Sigmoid colon (tissue), 7 donors: ENCODE measurements around the gene ELMO3. TPM values are rescaled to one million over a fixed set of nuclear protein-coding genes. Genes with fewer than 3 reads are reported as not detected.
A peak's percentile ranks its signal among the peaks of the same experiment; 100 is the strongest.

Experiments
- DNase-seq: peaks from one replicate; pipeline ENCODE4 v3.0.0-alpha.2; 2019
- H3K27ac ChIP-seq, 4 donors: fragments of 200-600 bp; sonication (generic); one replicate each; pipeline ENCODE4 v1.5.1; 2016 to 2019; ENCODE audit warnings: mild to moderate bottlenecking in 1 of 4
- H3K27me3 ChIP-seq, 3 donors: fragments of 200-600 bp; sonication (generic); one replicate each; pipeline ENCODE4 v1.5.1; 2019; ENCODE audit warnings: mild to moderate bottlenecking in 1 of 3
- H3K36me3 ChIP-seq, 4 donors: fragments of 200-600 bp; sonication (generic); one replicate each; pipeline ENCODE4 v1.5.1; 2016 to 2019
- H3K4me1 ChIP-seq, 4 donors: fragments of 200-600 bp; sonication (generic); one replicate each; pipeline ENCODE4 v1.5.1; 2017 to 2019
- H3K4me3 ChIP-seq, 4 donors: fragments of 200-600 bp; sonication (generic); one replicate each; pipeline ENCODE4 v1.5.1; 2017 to 2019; ENCODE audit warnings: mild to moderate bottlenecking in 2 of 4, moderate library complexity in 1 of 4
- H3K9me3 ChIP-seq, 4 donors: fragments of 200-600 bp in 3 of 4; sonication (generic) in 3 of 4; one replicate each; pipeline versions ENCODE4 v1.5.1 to v1.6.1; 2013 to 2019
- EP300 ChIP-seq, 4 donors: sonication (generic); formaldehyde crosslinking; IDR thresholded peaks; one replicate each; pipeline ENCODE4 v1.6.1; 2017; ENCODE audit warnings: antibody characterized with exemption in 4 of 4
- POLR2A ChIP-seq, 2 donors: fragments of 450-650 bp; IDR thresholded peaks; one replicate each; pipeline ENCODE4 v1.6.1; 2016; ENCODE audit warnings: antibody characterized with exemption in 2 of 2, mild to moderate bottlenecking in 2 of 2, moderate library complexity in 2 of 2
- POLR2AphosphoS5 ChIP-seq, 4 donors: sonication (generic); formaldehyde crosslinking; IDR thresholded peaks; one replicate each; pipeline ENCODE4 v1.6.1; 2017; ENCODE audit warnings: antibody characterized with exemption in 4 of 4
- WGBS, 2 donors: extraction: QIAGEN DNeasy Blood & Tissue Kit; methylation state at CpG; one replicate each; pipeline ENCODE4 v1.1.7; 2013; 5-methylcytosine and 5-hydroxymethylcytosine counted together
- intact Hi-C: fragments of 100-400 bp; cut with DNase I; formaldehyde crosslinking; loops from one replicate; pipeline ENCODE4 v1.15.1; 2023
- polyA plus RNA-seq, 3 donors: library from polyadenylated mRNA; stranded (reverse); fragments of 200-250 nt; gene quantifications; one replicate each; pipeline ENCODE4 v1.2.3, GENCODE V29; 2013
- total RNA-seq, 4 donors: library from RNA; depleted of rRNA; stranded (reverse); fragments of >200 nt; gene quantifications; one replicate each; pipeline ENCODE4 v1.1.0, GENCODE V29; 2016
- TF ChIP-seq, protein P1 (sequence below), 4 experiments: fragments of 450-650 bp in 3 of 4; fragments of 200-600 bp in 1 of 4; IDR thresholded peaks; one replicate each; pipeline ENCODE4 v1.5.1; 2016 to 2019; ENCODE audit warnings: antibody characterized with exemption in 4 of 4, mild to moderate bottlenecking in 3 of 4, moderate library complexity in 2 of 4
- donor health status: healthy with polysubstance abuse.
- donor health status: Bipolar disorder and iron deficiency.
- donor health status: healthy.

ELMO3 gene
- total and polyA plus RNA-seq, 7 donors, result 0.14 to 41.8 (median 1.7) TPM

DNA sequence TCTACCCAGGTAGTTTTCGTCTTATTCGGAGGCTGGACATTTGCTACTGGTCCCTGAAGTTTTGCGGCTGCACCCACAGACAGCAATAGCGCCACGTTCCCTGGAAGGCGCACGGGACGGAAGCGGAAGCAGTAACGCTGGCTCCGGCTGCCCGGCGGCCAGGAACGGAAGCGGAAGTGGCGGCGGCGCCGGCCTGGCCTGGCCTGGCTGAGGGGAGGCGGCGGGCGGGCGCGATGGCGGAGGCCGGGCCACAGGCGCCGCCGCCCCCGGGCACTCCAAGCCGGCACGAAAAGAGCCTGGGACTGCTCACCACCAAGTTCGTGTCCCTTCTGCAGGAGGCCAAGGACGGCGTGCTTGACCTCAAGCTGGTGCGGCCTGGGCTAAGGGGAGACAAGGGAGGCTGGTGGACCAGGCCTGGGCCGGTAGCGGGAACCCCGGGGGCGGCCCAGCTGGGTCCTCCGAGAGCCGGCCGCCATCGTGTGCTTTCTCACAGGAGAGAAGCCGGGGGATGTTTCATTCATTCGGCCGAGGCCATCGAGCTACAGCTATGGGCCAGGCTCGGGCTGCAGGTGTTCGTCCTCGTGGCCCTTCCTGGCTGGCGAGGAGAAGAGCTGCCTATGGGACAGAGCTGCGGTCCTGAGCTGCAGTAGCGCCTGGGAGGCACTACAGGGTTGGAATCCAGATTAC, 6.8 kb upstream of the ELMO3 start, which contains the start of gene E2F4:
E2F4 (plus strand) TSS at position 161 of the 687 bp plus-strand sequence; CDS start at position 234, 73 bp downstream.
- H3K27ac ChIP-seq, result peak within 1 kb of the TSS; percentile 72 to 79 (median 78)
- DNase-seq, result peak; percentile 94
- peaks cover 1 to 27% (median 25%) of the 10 kb centered on the region in 4 donors for H3K4me1 ChIP-seq
- peaks cover 28 to 40% (median 30%) of the 10 kb centered on the region in 4 donors for H3K36me3 ChIP-seq
- 0% methylated on average over 54 of the region's 54 CpGs for WGBS, 2 donors
- intact Hi-C loops, result loop anchor here (2.0 kb wide), 1 partner anchor 35 kb away; the partner anchor contains the start of gene TMEM208
- TF ChIP-seq POLR2A (IDR thresholded peaks at IDR 0.05) (no peak), EP300 (IDR thresholded peaks at IDR 0.05) (peak in 1 of 4 donors; percentile 33), POLR2AphosphoS5 (IDR thresholded peaks at IDR 0.05) (peak; percentile 42 to 85 (median 81))
- no peaks in the 10 kb centered on the region for H3K9me3 ChIP-seq
- H3K27me3 ChIP-seq, result no peaks in the 10 kb centered on the region
- peak within 1 kb of the TSS; percentile 83 to 93 (median 92) for H3K4me3 ChIP-seq

DNA sequence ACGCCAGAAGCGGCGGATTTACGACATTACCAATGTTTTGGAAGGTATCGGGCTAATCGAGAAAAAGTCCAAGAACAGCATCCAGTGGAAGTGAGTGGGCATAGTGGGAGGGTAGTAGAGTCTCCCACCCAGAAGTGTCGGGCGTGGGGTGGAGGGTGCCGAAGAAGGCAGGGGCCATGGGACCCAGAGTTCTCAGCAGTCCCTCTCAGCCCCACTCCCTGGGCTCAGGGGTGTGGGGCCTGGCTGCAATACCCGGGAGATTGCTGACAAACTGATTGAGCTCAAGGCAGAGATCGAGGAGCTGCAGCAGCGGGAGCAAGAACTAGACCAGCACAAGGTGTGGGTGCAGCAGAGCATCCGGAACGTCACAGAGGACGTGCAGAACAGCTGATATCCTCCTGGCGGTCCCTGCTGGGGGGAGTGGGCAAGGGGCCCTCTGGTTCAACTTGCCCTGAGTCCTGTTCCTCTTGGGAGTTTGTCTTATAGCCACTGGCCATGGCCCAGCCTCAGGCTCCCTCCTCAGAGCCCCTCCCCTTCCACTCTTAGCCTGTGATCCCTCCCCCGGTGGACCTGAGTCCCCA, 6.1 kb upstream of the ELMO3 start:
- WGBS, 2 donors, result 13 to 30% methylated on average over 17 of the region's 17 CpGs
- peaks cover 1 to 27% (median 25%) of the 10 kb centered on the region in 4 donors for H3K4me1 ChIP-seq
- peaks cover 33 to 47% (median 37%) of the 10 kb centered on the region in 4 donors for H3K36me3 ChIP-seq
- DNase-seq, result no peak
- peak overlapping the region; percentile 83 to 93 (median 92) for H3K4me3 ChIP-seq
- intact Hi-C loops, result loop anchor here (2.0 kb wide), 1 partner anchor 34 kb away; the partner anchor contains the start of gene TMEM208
- H3K27me3 ChIP-seq, result no peaks in the 10 kb centered on the region
- no peak for TF ChIP-seq POLR2AphosphoS5 (IDR thresholded peaks at IDR 0.05)
- TF ChIP-seq POLR2A (IDR thresholded peaks at IDR 0.05), result no peak
- TF ChIP-seq, protein P1, sequence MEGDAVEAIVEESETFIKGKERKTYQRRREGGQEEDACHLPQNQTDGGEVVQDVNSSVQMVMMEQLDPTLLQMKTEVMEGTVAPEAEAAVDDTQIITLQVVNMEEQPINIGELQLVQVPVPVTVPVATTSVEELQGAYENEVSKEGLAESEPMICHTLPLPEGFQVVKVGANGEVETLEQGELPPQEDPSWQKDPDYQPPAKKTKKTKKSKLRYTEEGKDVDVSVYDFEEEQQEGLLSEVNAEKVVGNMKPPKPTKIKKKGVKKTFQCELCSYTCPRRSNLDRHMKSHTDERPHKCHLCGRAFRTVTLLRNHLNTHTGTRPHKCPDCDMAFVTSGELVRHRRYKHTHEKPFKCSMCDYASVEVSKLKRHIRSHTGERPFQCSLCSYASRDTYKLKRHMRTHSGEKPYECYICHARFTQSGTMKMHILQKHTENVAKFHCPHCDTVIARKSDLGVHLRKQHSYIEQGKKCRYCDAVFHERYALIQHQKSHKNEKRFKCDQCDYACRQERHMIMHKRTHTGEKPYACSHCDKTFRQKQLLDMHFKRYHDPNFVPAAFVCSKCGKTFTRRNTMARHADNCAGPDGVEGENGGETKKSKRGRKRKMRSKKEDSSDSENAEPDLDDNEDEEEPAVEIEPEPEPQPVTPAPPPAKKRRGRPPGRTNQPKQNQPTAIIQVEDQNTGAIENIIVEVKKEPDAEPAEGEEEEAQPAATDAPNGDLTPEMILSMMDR (IDR thresholded peaks at IDR 0.05), result no peak
- no peak for TF ChIP-seq EP300 (IDR thresholded peaks at IDR 0.05)
- H3K27ac ChIP-seq, result peak overlapping the region; percentile 72 to 79 (median 78)
- no peaks in the 10 kb centered on the region for H3K9me3 ChIP-seq

DNA sequence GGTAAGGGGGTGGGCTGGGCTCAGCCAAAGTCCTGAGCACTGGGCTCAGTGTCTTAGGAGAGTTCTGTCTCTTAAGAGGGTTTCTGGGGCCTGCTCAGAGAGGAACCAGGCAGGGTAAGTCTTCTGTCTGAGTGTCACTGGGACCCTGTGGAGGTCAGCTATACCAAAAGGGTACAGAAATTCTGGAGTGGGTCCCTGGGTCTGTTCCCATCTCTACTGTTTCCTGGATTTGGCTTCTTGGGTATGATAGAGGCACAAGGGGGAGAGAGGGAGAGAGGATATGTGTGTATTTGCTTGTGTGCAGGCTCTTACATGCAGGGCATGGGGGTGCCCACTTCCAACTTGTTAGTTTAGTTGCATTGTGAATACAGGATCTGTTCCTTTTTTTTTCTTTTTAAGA, 5.4 kb upstream of the ELMO3 start:
- TF ChIP-seq, protein P1 (IDR thresholded peaks at IDR 0.05), result no peak
- TF ChIP-seq EP300 (IDR thresholded peaks at IDR 0.05), result no peak
- no peak for TF ChIP-seq POLR2AphosphoS5 (IDR thresholded peaks at IDR 0.05)
- TF ChIP-seq POLR2A (IDR thresholded peaks at IDR 0.05), result no peak
- Histone ChIP-seq H3K36me3 (peaks cover 33 to 53% (median 42%) of the 10 kb centered on the region in 4 donors), H3K4me1 (peaks cover 1 to 30% (median 27%) of the 10 kb centered on the region in 4 donors), H3K4me3 (peak overlapping the region in 1 of 4 donors; percentile 92), H3K27me3 (no peaks in the 10 kb centered on the region), H3K9me3 (no peaks in the 10 kb centered on the region), H3K27ac (no peak overlapping the region)
- DNase-seq, result no peak
- intact Hi-C loops, result loop anchor here (2.0 kb wide), 1 partner anchor 33 kb away; the partner anchor contains the start of gene TMEM208

DNA sequence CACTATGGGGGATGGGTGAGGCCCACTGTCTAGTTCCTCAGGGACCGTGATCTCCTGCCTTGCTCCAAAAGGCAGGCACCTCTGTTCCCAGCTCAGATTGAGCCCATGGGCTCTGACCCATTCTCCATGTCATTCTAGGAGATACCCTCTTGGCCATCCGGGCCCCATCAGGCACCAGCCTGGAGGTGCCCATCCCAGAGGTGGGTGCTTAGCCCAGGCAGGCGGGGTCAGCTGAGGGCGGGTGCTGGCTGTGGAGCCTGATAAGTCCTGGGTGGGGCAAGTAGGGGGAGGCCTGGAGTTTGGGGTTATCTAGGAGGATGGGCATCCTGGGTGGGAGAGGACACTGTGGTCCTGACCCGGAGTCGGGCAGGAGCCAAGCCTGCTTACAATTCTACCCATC, 4.7 kb upstream of the ELMO3 start:
- Histone ChIP-seq H3K4me3 (no peak overlapping the region), H3K4me1 (peaks cover 1 to 34% (median 31%) of the 10 kb centered on the region in 4 donors), H3K9me3 (no peaks in the 10 kb centered on the region), H3K36me3 (peaks cover 33 to 53% (median 42%) of the 10 kb centered on the region in 4 donors), H3K27me3 (no peaks in the 10 kb centered on the region), H3K27ac (no peak overlapping the region)
- TF ChIP-seq, protein P1 (IDR thresholded peaks at IDR 0.05), result no peak
- TF ChIP-seq EP300 (IDR thresholded peaks at IDR 0.05) (no peak), POLR2AphosphoS5 (IDR thresholded peaks at IDR 0.05) (no peak), POLR2A (IDR thresholded peaks at IDR 0.05) (no peak)
- no peak for DNase-seq
- intact Hi-C loops, result no loop called here
- WGBS, 2 donors, result 81 to 91% methylated on average over 6 of the region's 6 CpGs

DNA sequence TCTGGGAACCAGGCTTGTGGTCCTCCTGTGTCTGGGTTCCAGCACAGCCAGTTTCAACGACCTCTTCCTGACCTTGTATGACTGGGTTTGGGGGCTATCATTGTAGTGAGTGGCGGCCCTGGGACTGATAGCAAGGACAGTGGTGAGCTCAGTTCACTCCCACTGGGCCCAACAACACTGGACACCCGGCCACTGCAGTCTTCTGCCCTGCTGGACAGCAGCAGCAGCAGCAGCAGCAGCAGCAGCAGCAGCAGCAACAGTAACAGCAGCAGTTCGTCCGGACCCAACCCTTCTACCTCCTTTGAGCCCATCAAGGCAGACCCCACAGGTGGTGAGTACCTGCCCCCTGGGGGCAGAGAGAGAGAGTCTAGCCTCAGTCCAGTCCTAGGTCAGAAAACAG, 3.3 kb upstream of the ELMO3 start:
- Histone ChIP-seq H3K27ac (no peak overlapping the region), H3K9me3 (no peaks in the 10 kb centered on the region), H3K4me1 (peaks cover 1 to 38% (median 35%) of the 10 kb centered on the region in 4 donors), H3K36me3 (peaks cover 33 to 53% (median 42%) of the 10 kb centered on the region in 4 donors), H3K27me3 (no peaks in the 10 kb centered on the region), H3K4me3 (no peak overlapping the region)
- TF ChIP-seq EP300 (IDR thresholded peaks at IDR 0.05), result no peak
- TF ChIP-seq, protein P1 (IDR thresholded peaks at IDR 0.05), result no peak
- no peak for TF ChIP-seq POLR2AphosphoS5 (IDR thresholded peaks at IDR 0.05)
- TF ChIP-seq POLR2A (IDR thresholded peaks at IDR 0.05), result no peak
- DNase-seq, result no peak
- intact Hi-C loops, result no loop called here
- 84 to 92% methylated on average over 5 of the region's 5 CpGs for WGBS, 2 donors
